Kidney (tissue), 14 donors: ENCODE results near the gene MLLT6. TPM values are rescaled to one million over a fixed set of nuclear protein-coding genes. Genes with fewer than 3 reads are reported as not detected.

Experiments
- DNase-seq, 5 donors: peaks; one replicate each; pipeline ENCODE4 v3.0.0-alpha.2; 2013 to 2020
- FAIRE-seq: peaks from 2 replicates; lab custom pipeline; 2012; peaks lifted over from hg19 to GRCh38; lab: Jason Lieb, UNC
- H3K27ac ChIP-seq, 2 donors: one replicate each; pipeline ENCODE4 v1.7.0; 2013; ENCODE audit warnings: low read depth in 2 of 2, low read length in 2 of 2, inconsistent platforms in 1 of 2
- H3K27me3 ChIP-seq: one replicate; pipeline ENCODE4 v1.7.1; 2013; ENCODE audit warnings: low read length, inconsistent platforms; ENCODE audit not compliant: control insufficient read depth, insufficient read depth
- H3K36me3 ChIP-seq, 3 donors: one replicate each; pipeline versions ENCODE4 v1.7.0 to v1.7.1; 2013; ENCODE audit warnings: low read length in 3 of 3, control low read depth in 1 of 3, inconsistent platforms in 1 of 3; ENCODE audit not compliant: insufficient read depth in 3 of 3, control insufficient read depth in 2 of 3
- H3K4me1 ChIP-seq, 3 donors: one replicate each; pipeline versions ENCODE4 v1.7.0 to v1.7.1; 2013; ENCODE audit warnings: low read length in 3 of 3, inconsistent platforms in 1 of 3, low read depth in 1 of 3; ENCODE audit not compliant: control insufficient read depth in 2 of 3, insufficient read depth in 2 of 3
- H3K4me3 ChIP-seq, 3 donors: one replicate each; pipeline versions ENCODE4 v1.7.0 to v1.8.1; 2013; ENCODE audit warnings: low read length in 3 of 3, control low read depth in 1 of 3, inconsistent platforms in 1 of 3
- H3K9ac ChIP-seq, 3 donors: one replicate each; pipeline versions ENCODE4 v1.7.0 to v1.7.1; 2013; ENCODE audit warnings: low read length in 3 of 3, control low read depth in 1 of 3, inconsistent platforms in 1 of 3
- H3K9me3 ChIP-seq, 3 donors: one replicate each; pipeline versions ENCODE4 v1.7.0 to v1.7.1; 2013; ENCODE audit warnings: low read length in 3 of 3, control low read depth in 1 of 3, inconsistent platforms in 1 of 3; ENCODE audit not compliant: control insufficient read depth in 2 of 3, insufficient read depth in 1 of 3
- CTCF ChIP-seq: IDR thresholded peaks from 3 replicates; pipeline ENCODE4 v1.5.1; 2012; ENCODE audit warnings: mild to moderate bottlenecking, moderate library complexity, borderline replicate concordance; ENCODE audit not compliant: insufficient read depth; ENCODE audit errors: extremely low read depth
- intact Hi-C: fragments of 100-400 bp; cut with DNase I; formaldehyde crosslinking; loops from one replicate; pipeline ENCODE4 v1.11.1; 2022
- polyA plus RNA-seq: library from polyadenylated mRNA; stranded (reverse); fragments of 350-450 nt; fragmentation: Illumina TruSeq; extraction: RNeasy Lipid Tissue Mini Kit (QIAGEN cat#74804); gene quantifications from one replicate; pipeline ENCODE4 v1.2.3, GENCODE V29; 2014; ENCODE audit warnings: low read depth, low replicate concordance; ENCODE audit not compliant: insufficient read depth
- total RNA-seq: library from RNA; stranded (reverse); fragmentation: NEBNext Ultra II Directional; extraction: Animal tissue kit (Norgen Biotek cat#: 25700); gene quantifications from one replicate; pipeline ENCODE4 v1.2.1, GENCODE V29; 2021
- donor health status: control.
- donor health status: control.
- donor health status: control.
- donor health status: control.
- donor health status: control.
- donor health status: DM: yes; HTN: yes; CAD: no.
- donor health status: Normal renal cell carcinoma (clear cell type).

The MLLT6 gene
- total and polyA plus RNA-seq, 2 donors from 2014 or later, result 34.3 to 199 TPM

- no peak for TF ChIP-seq CTCF
- no peak overlapping the region for H3K9ac ChIP-seq
- H3K4me3 ChIP-seq, result no peak overlapping the region
- no peak overlapping the region for H3K27ac ChIP-seq
- H3K4me1 ChIP-seq, result peaks cover 0 to 18% (median 0%) of the 10 kb centered on the region in 3 donors
- DNase-seq (no peak), FAIRE-seq (no peak)
- intact Hi-C loops, result no loop called here
- peaks cover 0 to 31% (median 24%) of the 10 kb centered on the region in 3 donors for H3K36me3 ChIP-seq
- no peaks in the 10 kb centered on the region for H3K27me3 ChIP-seq
- H3K9me3 ChIP-seq, result no peaks in the 10 kb centered on the region
Measured at GRCh38 chr17:38710604-38710962, 5.5 kb downstream of the MLLT6 start.

- H3K4me1 ChIP-seq, result peaks cover 0 to 18% (median 0%) of the 10 kb centered on the region in 3 donors
- TF ChIP-seq CTCF, result no peak
- no peak overlapping the region for H3K27ac ChIP-seq
- H3K9me3 ChIP-seq, result no peaks in the 10 kb centered on the region
- H3K36me3 ChIP-seq, result peaks cover 0 to 35% (median 27%) of the 10 kb centered on the region in 3 donors
- intact Hi-C loops, result no loop called here
- no peaks in the 10 kb centered on the region for H3K27me3 ChIP-seq
- H3K9ac ChIP-seq, result no peak overlapping the region
- H3K4me3 ChIP-seq, result no peak overlapping the region
- FAIRE-seq, result no peak
- peak in 2 of 5 donors; percentile 57 to 68 for DNase-seq
Measured at GRCh38 chr17:38710985-38711384, 5.9 kb downstream of the MLLT6 start.

GRCh38 chr17:38711792-38712571 is 6.9 kb downstream of the MLLT6 start:
- peak in 1 of 5 donors; percentile 63 for DNase-seq
- no peaks in the 10 kb centered on the region for H3K9me3 ChIP-seq
- no peak for TF ChIP-seq CTCF
- no peak overlapping the region for H3K9ac ChIP-seq
- H3K36me3 ChIP-seq, result peaks cover 2 to 45% (median 29%) of the 10 kb centered on the region in 3 donors
- no peak overlapping the region for H3K27ac ChIP-seq
- peaks cover 0 to 14% (median 0%) of the 10 kb centered on the region in 3 donors for H3K4me1 ChIP-seq
- FAIRE-seq, result no peak
- intact Hi-C loops, result no loop called here
- H3K4me3 ChIP-seq, result no peak overlapping the region
- H3K27me3 ChIP-seq, result no peaks in the 10 kb centered on the region
